ENCODE data around the gene TGM6. TPM values are rescaled to one million over a fixed set of nuclear protein-coding genes. Genes with fewer than 3 reads are reported as not detected.

The TGM6 gene
- total and polyA plus RNA-seq, 10 donors: not detected

GRCh38 chr20:2387580-2387979 lies 6.9 kb downstream of the TGM6 start:
- no peak for DNase-seq
- Histone ChIP-seq H3K4me3 (no peak overlapping the region), H3K4me1 (no peaks in the 10 kb centered on the region), H3K27ac (no peak overlapping the region), H3K27me3 (replicated peaks in 1 of 7) (peaks cover 0 to 17% (median 0%) of the 10 kb centered on the region in 7 donors), H3K36me3 (no peaks in the 10 kb centered on the region), H3K9me3 (peaks cover 0 to 33% (median 20%) of the 10 kb centered on the region in 8 donors)
- 87 to 94% (median 91%) methylated on average over 4 of the region's 4 CpGs for WGBS, 5 donors
- intact Hi-C loops (cut with DNase I; ENCODE audit: low total_unique reads): no loop called here
- TF ChIP-seq POLR2A (IDR thresholded peaks at IDR 0.05) (no peak), POLR2AphosphoS5 (IDR thresholded peaks at IDR 0.05) (no peak), CTCF (IDR thresholded peaks at IDR 0.05 in 8 of 11, conservative IDR thresholded peaks at IDR 0.05 in 3 of 11) (no peak)

DNA sequence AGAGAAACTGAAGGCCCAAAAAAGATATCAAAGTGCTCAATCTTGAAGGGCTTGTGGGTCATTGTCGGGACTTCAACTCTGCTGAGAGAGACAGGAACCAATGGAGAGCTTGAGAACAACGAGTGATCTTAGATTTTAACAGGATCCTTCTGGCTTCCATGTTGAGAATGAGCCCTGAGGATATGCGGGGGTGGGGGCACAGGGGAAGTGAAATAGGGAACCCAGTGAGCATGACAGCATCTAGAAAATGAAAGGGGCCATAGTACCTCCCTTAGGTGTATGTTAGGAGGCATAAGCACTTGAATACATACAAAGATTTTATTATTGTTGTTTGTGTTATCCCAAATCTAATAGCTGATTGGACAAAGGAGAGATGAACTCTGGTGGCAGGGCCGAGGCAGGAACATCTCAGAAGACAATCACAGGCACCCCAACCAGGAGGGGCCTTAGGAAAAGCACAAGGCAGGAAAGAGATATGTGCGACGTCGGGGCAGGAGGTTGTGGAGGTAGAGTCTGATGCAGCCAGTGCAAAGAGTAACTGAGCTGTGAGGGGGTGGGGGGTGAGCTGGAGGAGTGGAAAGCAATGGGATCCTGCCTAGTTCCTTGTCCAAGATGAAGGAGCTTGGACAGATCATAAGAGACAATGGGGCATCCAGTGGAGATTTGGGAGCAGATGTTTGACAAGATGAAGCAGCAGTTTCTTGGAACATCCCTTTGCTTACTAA lies 10.4 kb downstream of the TGM6 start:
- TF ChIP-seq POLR2AphosphoS5 (IDR thresholded peaks at IDR 0.05): no peak
- no peak for TF ChIP-seq CTCF (IDR thresholded peaks at IDR 0.05 in 8 of 11, conservative IDR thresholded peaks at IDR 0.05 in 3 of 11)
- no peak for TF ChIP-seq POLR2A (IDR thresholded peaks at IDR 0.05)
- Histone ChIP-seq H3K4me1 (no peaks in the 10 kb centered on the region), H3K9me3 (peaks cover 0 to 33% (median 20%) of the 10 kb centered on the region in 8 donors), H3K36me3 (no peaks in the 10 kb centered on the region), H3K27ac (no peak overlapping the region), H3K27me3 (replicated peaks in 1 of 7) (peaks cover 0 to 9% (median 0%) of the 10 kb centered on the region in 7 donors), H3K4me3 (no peak overlapping the region)
- no peak for DNase-seq
- 62 to 67% (median 63%) methylated on average over 7 of the region's 7 CpGs for WGBS, 5 donors
- intact Hi-C loops (cut with DNase I; ENCODE audit: low total_unique reads): no loop called here

DNA sequence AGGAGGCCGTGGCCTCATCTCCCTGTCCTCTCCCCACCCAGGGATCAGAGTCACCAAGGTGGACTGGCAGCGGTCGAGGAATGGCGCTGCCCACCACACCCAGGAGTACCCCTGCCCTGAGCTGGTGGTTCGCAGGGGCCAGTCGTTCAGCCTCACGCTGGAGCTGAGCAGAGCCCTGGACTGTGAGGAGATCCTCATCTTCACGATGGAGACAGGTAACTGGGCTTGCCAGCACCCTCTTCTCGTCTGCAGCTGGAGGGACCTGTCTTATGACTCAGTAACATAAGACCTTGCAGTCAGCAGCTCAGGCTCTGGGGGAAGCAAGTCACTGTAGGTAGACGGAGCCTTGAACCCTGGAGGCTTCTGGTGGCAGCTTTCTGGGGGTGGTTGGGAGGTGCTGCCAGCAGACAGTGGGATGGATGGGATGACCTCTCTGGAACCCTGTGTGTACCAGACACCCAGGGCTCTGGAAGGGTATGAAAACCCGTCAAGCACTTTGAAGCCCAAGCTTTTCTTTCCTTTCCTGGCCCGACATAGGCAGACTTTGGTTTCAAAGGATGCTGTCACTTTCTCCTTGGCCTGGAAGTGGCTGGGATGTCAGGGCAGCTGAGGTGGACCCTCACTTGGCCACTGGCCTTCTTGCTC lies 13.8 kb downstream of the TGM6 start:
- WGBS, 5 donors: 79 to 90% (median 87%) methylated on average over 11 to 12 of the region's 12 CpGs
- Histone ChIP-seq H3K36me3 (no peaks in the 10 kb centered on the region), H3K27me3 (replicated peaks in 1 of 7) (peaks cover 0 to 9% (median 0%) of the 10 kb centered on the region in 7 donors), H3K9me3 (peaks cover 0 to 13% (median 4%) of the 10 kb centered on the region in 8 donors), H3K27ac (no peak overlapping the region), H3K4me1 (no peaks in the 10 kb centered on the region), H3K4me3 (no peak overlapping the region)
- TF ChIP-seq POLR2A (IDR thresholded peaks at IDR 0.05) (no peak), CTCF (IDR thresholded peaks at IDR 0.05 in 8 of 11, conservative IDR thresholded peaks at IDR 0.05 in 3 of 11) (no peak), POLR2AphosphoS5 (IDR thresholded peaks at IDR 0.05) (no peak)
- DNase-seq: no peak
- intact Hi-C loops (cut with DNase I; ENCODE audit: low total_unique reads): no loop called here

DNA sequence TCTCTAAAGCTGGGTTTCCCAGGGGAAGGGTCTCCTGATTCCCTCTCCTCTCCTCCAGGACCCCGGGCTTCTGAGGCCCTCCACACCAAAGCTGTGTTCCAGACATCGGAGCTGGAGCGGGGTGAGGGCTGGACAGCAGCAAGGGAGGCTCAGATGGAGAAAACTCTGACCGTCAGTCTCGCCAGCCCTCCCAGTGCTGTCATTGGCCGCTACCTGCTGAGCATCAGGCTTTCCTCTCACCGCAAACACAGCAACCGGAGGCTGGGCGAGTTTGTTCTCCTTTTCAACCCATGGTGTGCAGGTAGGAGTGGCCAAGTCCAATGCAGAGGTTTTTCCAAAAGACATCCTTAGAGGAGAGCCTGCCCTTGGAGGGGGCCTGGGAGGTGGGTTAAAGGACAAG lies 14.4 kb downstream of the TGM6 start:
- no peaks in the 10 kb centered on the region for H3K4me1 ChIP-seq

More for the DNA sequence above, 14.4 kb downstream of the TGM6 start:
- TF ChIP-seq POLR2AphosphoS5 (IDR thresholded peaks at IDR 0.05) (no peak), CTCF (IDR thresholded peaks at IDR 0.05 in 8 of 11, conservative IDR thresholded peaks at IDR 0.05 in 3 of 11) (no peak), POLR2A (IDR thresholded peaks at IDR 0.05) (no peak)
- no peak overlapping the region for H3K4me3 ChIP-seq
- intact Hi-C loops (cut with DNase I; ENCODE audit: low total_unique reads): no loop called here
- H3K27me3 ChIP-seq (replicated peaks in 1 of 7): peaks cover 0 to 9% (median 0%) of the 10 kb centered on the region in 7 donors
- DNase-seq: no peak
- WGBS, 5 donors: 66 to 83% (median 80%) methylated on average over 9 of the region's 9 CpGs
- H3K27ac ChIP-seq: no peak overlapping the region
- peaks cover 0 to 13% (median 4%) of the 10 kb centered on the region in 8 donors for H3K9me3 ChIP-seq
- H3K36me3 ChIP-seq: no peaks in the 10 kb centered on the region

Measured in spleen (tissue), 11 donors.